C4-2B (cell line): ENCODE data around the gene SYT1.

Experiments used
- CTCF ChIP-seq: fragments of 450-650 bp; conservative IDR thresholded peaks from 2 replicates; pipeline ENCODE4 v1.5.1; 2017; ENCODE audit warnings: mild to moderate bottlenecking
- ZFX ChIP-seq: fragments of 450-650 bp; IDR thresholded peaks from 2 replicates; pipeline ENCODE4 v1.6.1; 2017

- no peak for TF ChIP-seq CTCF
- TF ChIP-seq ZFX, result no peak
Measured at GRCh38 chr12:79433465-79434072, 569.0 kb downstream of the SYT1 start.
